Stimulated activated CD8-positive, alpha-beta memory T cell treated with anti-CD3 and anti-CD28 coated beads, Interleukin-15, amount 100 ng/mL, for 48 hours (primary cell): Measurements from ENCODE around the gene CGNL1.

Experiments used
- DNase-seq, 2 donors: peaks; one replicate each; pipeline ENCODE4 v3.0.0-alpha.2; 2020; ENCODE audit warnings: low read depth in 2 of 2

The CGNL1 gene

GRCh38 chr15:57596978-57597377 lies 220.7 kb downstream of the CGNL1 start:
- DNase-seq, result no peak

DNA sequence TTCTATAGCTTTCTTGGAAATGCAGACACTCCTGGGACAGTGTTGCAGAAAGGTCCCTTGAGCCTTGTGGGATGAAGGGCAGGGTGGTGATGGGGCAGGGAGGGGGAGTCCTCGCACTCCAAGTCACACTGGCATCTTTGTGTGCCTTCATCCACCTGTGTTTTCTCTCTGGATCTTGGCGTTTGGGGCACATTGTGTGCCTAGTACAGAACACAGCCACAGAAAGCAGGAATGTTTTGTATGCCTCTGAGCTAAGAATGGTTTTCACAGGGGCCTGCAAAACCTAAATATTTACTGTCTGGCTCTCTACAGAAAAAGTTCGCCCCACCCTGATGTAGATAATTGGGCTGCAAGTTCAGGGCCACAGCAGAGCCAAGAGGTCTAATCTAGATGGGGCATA lies 221.1 kb downstream of the CGNL1 start:
- DNase-seq, result no peak

DNA sequence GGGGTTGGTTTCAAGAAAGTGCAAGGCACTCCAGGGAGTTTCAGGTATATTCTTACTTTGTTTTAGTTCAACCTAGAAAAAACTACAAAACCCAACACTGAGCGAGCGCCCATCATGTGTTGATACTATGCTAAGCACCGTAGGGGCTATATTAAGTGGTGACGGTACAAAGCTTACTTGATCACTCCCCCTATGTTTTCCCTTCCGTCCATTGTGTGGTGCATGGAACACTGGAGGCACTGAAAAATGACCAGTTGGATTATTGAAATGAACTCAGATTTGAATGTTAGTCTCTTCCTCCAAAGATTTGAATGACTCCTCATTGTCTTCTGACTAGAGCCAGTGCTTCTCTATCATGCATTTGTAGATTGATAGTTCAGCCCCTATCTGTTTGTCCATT lies 222.0 kb downstream of the CGNL1 start:
- DNase-seq, result no peak

DNA sequence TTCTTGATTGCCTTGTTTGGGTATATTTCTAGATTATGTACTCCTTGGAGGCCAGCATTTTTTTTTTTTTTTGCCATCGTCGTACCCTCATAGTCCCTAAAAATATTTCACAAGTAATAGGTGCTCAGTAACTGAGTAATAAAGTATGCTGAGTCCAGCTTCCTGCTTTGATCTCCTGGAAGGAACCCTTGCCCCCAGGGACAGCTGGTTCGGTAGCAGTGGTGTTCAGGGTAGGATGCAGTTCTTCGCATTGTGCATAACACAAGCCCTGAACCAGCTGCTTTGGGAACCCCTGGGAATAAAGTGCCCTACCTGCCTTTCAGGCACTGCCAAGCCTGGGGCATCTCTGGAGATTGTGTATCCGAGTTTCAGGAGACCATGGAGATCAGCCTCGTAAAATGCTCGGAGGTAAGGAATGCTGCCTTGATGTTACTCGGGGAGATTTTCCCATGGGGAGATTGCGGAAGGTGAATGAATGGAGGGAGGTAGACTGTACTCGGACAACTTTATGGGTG lies 223.0 kb downstream of the CGNL1 start:
- DNase-seq, result no peak

DNA sequence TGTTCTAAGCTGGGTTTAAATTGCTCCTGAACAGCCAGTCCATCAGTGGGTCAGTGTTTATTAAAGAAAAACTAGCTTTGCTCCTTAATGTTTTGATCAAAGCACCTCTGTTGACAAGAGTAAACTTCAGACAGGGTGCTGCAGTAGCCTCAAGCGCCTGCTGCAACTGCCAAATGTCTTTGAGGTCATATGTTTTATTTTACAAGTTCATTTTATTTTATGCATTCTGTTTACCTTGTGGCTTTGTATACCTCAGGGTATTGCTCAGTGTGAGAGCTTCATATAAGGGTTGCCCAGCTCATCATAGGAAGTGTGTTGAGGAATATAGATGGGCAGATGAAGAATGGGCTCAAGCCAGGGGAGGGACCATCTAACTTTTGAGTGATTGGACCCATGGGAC lies 223.9 kb downstream of the CGNL1 start:
- DNase-seq, result no peak
